GM19438 (cell line): ENCODE results near the gene MYL6B.

Experiments used
- ATAC-seq: cut with Tn5 transposase; IDR thresholded peaks from one replicate; pipeline ENCODE4 v1.9.1; 2021; ENCODE audit warnings: low read depth; ENCODE audit not compliant: unreplicated experiment

MYL6B gene

DNA sequence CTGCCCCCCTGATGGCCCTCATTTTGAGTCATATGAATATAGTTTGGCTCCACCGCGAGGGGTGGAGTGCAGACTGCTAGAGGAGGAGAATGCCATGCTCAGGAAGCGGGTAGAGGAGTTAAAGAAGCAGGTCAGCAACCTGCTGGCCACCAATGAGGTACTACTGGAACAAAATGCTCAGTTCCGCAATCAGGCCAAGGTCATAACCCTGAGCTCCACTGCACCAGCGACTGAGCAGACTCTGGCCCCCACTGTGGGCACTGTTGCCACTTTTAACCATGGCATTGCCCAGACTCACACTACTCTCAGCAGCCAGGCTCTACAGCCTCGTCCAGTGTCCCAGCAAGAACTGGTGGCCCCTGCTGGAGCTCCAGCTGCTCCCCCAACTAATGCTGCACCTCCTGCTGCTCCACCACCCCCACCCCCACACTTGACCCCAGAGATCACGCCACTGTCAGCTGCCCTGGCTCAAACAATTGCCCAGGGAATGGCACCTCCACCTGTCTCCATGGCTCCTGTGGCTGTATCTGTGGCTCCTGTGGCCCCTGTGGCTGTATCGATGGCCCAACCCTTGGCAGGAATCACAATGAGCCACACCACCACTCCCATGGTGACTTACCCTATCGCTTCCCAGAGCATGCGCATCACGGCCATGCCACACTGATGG, 31.1 kb upstream of the MYL6B start:
- ATAC-seq = no peak

DNA sequence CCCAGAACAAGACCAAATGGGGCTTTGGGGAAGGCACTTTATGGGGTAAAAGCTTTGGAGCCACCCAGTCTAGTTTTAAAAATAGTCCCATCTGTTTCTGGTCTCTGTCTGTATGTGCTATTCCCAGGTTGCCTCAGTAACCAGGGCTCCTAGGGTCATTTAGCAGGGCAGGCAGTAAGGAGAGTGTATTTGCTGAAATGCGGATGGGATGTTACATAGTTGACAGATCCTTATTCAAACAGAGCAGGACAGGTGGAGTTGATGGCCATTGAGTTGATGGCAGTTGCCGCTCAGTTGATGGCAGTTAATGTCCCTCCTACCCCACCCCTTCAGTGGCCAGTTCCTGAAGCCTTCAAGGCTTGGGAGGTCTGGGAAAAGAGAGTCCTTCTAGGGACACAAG, 29.8 kb upstream of the MYL6B start:
- no peak for ATAC-seq

DNA sequence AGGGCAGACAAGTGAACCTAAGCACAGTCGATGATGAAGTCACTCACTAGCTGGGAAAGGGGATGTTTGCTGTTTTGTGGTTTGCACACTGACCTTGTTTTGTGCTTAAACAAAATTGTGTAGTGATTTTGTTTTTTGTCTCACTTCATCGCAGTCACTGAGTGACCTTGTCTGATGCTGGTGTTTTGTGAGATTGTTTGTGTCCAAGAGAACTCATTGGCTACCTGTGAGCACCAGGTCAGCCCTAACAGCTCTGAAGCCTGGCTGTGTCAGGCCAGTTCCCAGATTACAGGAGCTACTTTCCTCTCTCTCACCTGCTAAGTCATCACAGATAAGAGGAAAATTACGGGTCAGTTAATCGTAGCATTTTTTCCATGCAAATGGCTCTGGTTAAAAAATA, 28.3 kb upstream of the MYL6B start:
- no peak for ATAC-seq

DNA sequence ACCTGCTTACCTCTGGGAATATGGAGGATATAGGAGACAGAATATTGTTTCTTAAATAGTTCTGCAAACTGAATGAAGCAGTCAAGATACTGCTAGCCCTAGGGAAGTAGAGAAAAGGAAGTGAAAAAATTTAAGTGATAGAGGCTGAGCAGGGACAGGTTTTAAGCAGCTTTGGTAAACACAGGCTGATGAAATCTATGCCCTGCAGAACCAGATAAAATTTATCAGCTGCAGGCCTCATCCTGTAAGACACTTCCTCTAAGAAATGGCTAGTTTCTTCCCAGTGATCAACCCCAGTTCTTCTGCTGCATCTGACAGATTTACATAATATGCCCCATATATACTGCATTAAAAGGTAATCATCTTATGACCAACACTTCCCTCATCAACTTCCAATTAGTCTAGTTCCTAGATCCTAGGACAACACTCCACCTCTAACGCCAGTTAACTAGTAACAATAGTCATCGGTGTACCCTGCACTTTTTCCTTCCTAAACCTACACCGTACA, 25.6 kb upstream of the MYL6B start:
- ATAC-seq = no peak

DNA sequence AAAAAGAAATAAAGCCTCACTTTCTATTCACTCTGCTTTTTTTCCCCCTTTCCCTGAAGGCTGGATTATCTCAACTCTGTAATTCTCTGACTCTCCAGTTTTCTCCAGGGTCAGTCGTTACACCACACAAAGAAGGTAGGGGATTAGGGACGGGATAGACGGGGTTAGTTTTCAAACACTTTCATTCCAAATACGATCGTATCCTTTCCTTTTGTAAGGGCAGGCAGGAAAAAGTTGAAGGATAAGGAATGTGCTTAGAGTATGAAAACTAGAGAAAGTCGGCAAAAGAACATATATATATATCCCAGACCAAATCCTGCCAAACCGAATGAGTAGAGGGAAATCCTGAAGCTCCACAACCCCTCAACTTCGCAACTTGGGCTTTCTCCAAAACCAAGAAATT, 24.9 kb upstream of the MYL6B start:
- no peak for ATAC-seq

DNA sequence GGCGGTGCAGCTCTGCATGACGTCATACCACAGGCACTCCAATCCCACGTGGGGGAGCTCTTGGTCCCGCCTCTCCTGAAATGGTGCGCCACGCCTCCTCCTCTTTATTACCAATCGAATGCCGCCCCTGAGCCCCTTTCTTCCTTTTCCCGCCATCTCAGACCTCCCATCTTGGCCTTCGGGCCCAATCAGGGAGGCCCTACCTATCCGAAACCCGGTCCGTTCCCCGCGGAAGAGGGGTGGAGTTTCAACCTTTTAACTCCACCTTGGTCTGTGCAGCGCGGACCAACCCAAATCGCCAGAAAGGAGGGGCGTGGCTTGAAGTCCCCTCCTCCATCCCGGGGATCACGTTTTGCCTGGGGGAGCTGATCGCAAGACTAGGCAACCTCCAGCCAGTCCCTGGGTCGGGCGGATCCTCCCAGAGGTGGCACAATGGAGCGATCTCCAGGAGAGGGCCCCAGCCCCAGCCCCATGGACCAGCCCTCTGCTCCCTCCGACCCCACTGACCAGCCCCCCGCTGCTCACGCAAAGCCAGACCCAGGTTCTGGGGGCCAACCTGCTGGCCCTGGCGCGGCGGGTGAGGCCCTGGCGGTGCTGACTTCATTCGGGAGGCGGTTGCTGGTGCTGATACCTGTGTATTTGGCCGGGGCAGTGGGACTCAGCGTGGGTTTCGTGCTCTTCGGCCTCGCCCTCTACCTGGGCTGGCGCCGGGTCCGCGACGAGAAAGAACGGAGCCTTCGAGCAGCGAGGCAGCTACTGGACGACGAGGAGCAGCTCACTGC, 24.3 kb upstream of the MYL6B start, which contains the start of gene ESYT1:
Gene ESYT1 (plus strand): TSS at position 380 of the 782 bp plus-strand sequence. CDS start 53 bp downstream, at position 433.
- ATAC-seq = peak; percentile 83

DNA sequence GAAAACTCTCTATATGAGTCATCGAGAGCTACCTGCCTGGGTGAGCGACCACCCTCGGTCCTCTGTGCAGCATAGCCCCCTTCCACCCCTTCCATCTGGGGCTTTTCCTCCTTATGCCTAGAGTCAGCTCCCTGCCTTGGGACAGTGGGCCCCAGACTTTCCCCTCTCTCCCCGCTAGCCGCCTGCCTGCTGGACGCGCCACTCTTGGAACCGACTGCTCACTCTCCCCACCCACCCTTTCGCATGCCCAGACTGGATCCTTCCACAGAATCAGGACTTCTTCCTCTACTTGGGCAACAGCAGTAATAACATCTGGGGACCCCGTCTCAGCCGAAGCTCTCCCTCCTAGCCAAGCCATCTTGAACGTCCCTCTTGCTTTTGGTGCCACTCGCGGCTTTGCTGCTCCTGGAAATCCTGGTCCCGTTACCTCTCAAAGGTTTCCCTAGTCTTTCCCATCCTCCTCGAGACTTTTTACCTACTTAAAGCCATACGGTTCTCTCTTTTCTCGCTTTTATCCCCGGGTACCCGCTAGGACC, 23.6 kb upstream of the MYL6B start:
- no peak for ATAC-seq

DNA sequence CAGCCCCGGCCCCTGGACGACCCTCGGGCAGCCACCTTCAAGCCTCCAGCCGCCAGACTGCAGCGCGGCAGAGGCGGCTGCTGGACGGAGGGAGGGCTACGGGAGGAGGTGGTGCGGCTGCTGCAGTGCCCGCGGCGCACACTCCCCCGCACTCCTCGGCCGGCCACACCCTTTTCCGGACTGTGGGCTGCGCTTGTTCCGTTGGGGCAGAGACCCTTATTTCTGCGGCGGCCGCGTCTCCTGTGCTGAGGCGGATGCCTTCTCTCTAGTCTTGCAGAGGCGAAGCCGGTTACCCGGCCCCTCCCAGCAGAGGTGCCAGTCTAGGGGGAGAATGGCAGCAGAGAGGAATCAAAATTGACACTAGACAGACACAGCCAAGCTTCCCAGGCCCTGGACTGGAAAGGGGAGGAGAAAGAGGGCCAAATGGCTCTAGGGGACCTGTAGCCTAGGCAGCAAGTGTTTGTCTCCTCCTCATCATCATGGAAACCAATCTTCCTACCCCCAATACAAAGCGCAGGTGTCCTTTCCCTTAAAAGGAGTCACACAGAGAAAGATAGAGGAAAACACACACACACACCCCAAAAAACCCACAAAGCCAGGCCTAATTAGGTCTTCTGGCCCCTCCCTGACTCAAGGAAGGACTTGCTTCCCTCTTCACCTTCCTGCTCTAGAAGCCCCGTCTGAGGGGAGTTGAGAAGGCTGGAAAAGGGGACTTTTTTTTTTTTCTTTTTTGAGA, 23.0 kb upstream of the MYL6B start:
- peak; percentile 35 for ATAC-seq

DNA sequence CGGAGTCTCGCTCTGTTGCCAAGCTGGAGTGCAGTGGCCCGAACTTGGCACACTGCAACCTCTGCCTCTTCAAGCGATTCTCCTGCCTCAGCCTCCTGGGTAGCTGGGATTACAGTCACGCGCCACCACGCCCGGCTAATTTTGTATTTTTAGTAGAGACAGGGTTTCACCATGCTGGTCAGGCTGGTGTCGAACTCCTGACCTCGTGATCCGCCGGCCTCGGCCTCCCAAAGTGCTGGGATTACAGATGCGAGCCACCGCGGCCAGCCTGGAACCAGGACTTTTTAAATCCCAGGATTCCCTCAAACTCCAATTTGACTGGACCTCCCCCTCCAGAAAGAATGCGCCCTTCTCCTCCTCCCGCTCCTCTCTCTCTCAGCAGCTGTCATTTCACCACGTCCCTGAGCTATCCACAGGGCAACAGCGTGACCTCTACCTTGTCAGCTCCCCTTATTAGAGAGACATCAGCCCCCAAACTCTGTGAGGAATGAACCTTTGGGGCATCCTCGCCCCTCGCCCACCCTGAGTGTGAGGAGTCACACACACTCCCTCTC, 22.4 kb upstream of the MYL6B start:
- no peak for ATAC-seq

DNA sequence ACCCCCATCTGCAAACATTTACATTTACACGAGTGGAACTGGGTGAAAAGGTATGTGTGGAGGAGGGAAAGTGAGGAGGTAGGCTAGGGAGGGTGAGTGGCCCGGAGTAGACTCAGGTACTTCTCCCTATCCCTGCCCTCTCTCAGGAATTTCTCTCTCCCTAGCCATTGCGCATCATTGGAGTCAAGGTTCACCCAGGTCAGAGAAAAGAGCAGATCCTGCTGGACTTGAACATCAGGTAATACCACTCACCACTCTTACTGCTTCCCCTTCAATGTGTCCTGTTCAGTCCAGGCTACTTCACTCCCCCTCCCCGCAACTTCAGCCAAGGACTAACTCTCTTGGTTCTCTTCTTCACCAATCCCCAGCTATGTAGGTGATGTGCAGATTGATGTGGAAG, 21.5 kb upstream of the MYL6B start:
- ATAC-seq = no peak

DNA sequence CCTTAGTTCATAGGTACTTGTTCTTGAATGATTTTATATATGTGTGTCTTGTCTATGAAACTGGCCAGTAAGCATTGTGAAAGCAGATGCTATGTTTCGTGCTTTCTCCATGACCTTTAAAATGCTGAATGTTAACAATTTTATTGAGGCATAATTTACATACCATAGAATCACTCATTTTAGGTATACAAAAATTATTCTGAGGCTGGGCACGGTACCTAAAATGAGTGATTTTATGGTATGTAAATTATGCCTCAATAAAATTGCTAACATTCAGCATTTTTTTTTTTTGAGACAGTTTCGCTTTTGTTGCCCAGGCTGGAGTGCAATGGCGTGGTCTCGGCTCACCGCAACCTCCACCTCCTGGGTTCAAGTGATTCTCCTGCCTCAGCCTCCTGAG, 17.5 kb upstream of the MYL6B start:
- no peak for ATAC-seq

DNA sequence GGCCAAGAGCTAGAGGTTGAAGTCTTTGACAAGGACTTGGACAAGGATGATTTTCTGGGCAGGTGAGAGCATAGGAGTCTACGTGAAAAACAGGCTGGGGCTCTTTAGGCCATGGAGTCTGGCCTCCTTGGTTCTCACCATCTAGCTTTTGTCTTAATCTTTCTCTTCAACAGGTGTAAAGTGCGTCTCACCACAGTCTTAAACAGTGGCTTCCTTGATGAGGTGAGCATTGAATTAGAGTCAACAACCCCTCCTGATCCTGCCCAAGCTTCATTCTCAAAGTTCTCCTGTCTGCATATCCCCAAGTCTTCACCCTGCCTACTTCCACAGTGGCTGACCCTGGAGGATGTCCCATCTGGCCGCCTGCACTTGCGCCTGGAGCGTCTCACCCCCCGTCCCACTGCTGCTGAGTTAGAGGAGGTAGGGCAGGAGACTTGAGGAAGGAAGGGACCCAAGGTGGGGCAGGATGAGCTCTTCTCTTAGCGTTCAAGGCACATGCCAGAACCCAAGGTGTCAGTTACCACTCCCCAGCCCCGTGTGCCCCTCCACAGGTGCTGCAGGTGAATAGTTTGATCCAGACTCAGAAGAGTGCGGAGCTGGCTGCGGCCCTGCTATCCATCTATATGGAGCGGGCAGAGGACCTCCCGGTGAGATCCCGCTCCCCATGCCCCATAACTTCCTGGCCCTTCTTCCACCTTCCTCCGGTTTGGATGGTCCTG, 14.4 kb upstream of the MYL6B start:
- no peak for ATAC-seq

DNA sequence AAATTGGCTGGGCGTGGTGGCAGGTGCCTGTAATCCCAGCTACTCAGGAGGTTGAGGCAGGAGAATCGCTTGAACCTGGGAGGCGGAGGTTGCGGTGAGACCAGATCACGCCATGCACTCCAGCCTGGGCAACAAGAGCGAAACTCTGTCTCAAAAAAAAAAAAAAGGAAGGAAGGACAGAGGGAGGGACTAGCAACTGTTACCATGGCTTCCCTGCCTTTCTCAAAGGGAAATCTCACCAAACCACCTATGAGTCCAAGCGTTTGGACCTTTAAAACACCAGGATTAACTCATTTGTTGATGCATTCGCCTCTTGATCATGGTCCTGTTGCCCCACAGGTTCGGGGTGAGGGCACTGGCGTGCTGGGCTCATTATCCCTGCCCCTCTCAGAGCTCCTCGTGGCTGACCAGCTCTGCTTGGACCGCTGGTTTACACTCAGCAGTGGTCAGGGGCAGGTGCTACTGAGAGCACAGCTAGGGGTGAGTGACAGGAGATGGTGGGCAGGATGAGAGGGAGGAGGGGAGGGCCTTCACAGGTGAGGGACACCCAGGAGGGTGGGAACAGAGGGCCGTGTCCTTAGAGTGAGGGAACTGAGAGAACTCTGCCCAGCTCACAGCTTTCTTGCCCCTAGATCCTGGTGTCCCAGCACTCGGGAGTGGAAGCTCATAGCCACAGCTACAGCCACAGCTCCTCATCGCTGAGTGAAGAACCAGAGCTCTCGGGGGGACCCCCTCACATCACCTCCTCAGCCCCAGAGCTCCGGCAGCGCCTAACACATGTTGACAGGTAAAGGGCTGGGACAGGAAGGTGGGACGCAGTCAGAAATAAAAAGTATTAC, 10.2 kb upstream of the MYL6B start:
- no peak for ATAC-seq

DNA sequence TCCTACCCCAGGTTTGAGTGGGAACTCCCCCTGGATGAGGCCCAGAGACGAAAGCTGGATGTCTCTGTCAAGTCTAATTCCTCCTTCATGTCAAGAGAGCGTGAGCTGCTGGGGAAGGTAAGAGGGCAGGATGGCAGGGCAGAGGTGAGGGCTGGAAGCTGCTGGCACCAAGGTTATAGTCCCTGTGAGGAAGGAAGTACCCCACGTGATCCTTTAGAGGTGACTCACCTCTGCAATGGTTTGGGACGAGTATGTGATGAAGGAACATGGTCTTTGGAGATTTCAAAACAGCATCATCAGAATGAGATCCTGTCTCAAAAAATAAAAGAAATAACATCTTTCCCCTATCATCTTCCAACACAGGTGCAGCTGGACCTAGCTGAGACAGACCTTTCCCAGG, 9.2 kb upstream of the MYL6B start:
- ATAC-seq = no peak

DNA sequence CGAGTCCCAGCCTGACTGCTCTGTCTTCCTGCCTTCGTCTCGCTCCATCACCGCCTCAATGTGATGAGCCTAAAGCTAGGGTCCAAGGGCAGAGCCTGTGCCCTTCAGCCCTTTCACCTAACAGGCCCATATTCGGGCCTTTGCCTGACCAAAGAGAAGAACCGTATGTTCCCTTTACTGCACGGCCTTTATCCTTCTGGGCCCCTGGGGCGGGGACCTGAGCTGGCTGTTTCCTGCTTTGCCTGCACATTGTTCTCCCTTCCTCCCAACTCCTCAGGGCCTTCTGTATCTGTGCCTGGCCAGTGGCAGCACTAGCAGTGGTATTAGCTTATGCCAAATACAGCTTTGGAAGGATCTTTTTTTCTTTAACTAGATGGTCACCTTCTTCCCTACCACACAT, 8.5 kb upstream of the MYL6B start:
- ATAC-seq = no peak

DNA sequence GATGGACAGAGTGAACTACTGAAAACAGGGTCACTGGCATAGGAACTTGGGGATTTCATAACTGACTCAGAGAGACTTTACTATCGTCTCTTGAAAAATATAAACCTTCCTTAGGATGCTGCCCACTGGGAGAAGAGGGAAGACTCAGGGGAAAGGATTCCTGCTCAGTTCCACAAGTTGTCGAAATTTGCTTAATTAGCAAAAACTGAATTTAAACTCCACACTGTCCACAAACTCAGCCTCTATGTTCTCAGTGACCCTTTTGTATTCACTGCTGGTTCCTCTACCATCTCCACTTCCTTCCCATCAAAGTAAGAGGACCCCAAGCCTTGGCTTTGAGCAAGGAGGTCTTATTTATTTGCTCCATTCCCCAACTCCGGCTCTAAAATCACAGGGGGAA, 7.2 kb upstream of the MYL6B start:
- no peak for ATAC-seq

DNA sequence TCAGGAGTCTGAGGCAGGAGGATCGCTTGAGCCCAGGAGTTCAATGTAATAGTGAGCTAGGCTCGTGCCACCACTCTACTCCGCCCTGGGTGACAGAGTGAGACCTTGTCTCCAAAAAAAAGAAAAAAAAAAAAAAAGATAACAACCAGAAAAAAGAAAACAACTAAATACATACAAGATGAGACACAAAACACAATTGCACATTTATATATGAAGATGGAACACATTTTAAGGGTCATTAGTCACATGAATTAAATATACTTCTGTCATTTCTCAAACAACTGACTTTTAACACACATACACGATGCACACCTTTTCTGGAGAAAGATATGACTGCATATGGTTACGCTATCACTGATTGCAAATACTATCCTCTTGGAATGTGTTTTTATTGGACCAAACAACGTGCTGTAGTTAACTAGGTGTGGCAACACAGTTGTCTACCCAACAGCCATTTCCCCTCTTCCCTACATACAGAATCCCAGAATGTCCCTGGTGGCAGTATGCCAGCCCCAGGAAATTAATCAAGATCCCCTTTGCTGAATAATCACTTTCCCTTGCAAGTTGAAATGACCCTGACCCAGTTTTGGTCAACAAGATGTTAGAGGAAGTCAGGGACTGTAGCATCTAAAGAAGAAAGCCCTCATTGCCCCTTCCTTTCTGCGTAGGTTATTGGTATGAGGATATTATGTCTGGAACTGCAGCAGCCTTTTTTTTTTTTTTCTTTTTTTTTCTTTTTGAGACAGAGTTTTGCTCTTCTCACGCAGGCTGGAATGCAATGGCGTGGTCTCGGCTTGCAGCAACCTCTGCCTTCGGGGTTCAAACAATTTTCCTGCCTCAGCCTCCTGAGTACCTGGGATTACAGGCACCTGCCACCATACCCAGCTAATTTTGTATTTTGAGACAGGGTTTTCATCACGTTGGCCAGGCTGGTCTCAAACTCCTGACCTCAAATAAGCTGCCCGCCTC, 5.6 kb upstream of the MYL6B start:
- no peak for ATAC-seq

DNA sequence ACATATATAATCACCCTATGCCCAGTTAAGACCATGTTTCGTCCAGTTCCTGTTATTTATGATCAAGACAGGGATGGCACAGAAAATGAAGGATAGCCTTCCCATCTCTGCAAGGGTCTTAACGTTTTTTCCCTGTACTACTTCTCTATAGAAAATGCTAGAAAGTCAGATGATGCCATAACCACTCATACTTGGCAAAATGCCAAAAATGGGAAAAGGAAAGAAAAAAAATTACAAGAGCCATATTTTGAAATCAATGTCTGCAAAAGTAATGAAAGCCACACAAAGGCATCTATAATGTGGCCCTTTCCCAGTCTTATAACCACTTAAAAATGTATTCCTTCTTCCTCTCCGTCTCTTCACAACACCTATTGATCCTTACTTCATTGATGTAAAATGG, 1.8 kb upstream of the MYL6B start:
- no peak for ATAC-seq
